HuH-7.5 (cell line): ENCODE measurements around the gene NEIL3.

Source experiments
- DNase-seq: peaks from one replicate; pipeline ENCODE4 v3.0.0; 2011; ENCODE audit warnings: low spot score

Gene NEIL3

DNA sequence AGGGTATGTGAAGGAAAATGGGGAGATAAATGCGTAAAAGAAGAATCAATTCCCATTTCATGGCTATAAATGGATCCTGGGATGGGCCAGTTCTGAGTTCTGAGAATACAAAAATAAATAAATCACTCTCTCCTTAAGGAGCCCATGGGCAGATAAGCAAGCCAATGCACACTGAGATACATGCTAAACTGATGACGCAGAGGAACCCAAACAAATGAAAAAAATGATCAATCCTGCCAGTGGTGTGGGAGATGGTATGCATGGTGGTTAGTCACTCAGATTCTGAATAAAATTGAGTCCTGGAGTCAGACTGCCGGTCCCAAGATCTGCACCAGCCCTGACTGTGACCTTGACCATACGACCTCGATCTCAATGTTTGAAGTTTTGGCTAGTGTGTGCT is 59.7 kb downstream of the NEIL3 start:
- no peak for DNase-seq

GRCh38 chr4:177371461-177371860 is 61.8 kb downstream of the NEIL3 start:
- no peak for DNase-seq

GRCh38 chr4:177374966-177375365 is 65.3 kb downstream of the NEIL3 start:
- DNase-seq = no peak

- no peak for DNase-seq
Observed at GRCh38 chr4:177375372-177375771, 65.7 kb downstream of the NEIL3 start.

DNA sequence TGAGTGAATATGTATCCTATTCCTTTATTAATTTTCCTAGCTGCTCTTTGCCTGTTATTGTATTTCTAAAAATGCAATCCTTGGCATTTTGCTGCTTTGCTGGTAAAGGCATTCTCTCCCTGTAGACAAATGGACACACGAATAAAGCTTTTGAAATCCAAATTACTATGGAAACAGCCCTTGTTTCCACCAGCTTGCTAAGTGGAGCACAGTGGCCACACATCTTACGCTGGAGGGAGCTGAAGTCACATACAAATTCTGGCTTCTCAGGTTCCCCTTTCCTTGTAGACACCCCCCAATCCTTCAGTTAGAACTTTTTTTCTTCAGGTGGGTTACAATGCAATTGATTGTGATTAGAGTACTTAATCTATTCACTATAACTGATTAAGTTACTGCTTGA is 66.3 kb downstream of the NEIL3 start:
- DNase-seq = no peak

DNA sequence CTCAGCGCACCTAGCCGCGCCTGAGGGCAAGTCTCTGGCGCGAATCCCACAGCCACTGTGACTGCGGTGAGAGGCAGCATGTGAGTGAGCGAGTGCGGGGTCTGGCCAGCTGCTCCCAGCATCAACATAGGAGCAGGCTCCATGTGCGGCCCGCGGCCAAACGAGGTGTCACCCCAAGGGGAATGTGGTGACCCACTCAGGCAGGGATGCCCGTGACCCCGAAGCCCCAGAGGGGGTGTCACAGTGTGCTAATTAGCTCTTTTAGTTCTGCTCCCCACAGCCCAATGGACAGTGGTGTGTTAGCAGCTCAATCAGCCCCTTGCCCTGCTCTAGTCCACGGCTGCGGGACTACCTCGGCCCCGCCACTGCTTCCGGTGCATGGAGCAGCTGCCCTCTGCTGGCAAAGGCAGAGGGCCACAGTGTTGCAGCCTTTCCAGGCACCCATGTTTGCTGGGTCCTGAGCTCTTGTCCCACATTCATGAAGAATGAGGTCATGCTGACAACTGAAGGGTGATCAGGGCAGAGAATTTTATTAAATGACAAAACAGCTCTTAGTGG is 71.1 kb downstream of the NEIL3 start:
- no peak for DNase-seq

- no peak for DNase-seq
Observed at GRCh38 chr4:177381762-177382310, 72.2 kb downstream of the NEIL3 start.

GRCh38 chr4:177384856-177385397 is 75.3 kb downstream of the NEIL3 start:
- DNase-seq = peak; percentile 28

GRCh38 chr4:177385576-177386277 is 76.1 kb downstream of the NEIL3 start:
- DNase-seq = no peak

DNA sequence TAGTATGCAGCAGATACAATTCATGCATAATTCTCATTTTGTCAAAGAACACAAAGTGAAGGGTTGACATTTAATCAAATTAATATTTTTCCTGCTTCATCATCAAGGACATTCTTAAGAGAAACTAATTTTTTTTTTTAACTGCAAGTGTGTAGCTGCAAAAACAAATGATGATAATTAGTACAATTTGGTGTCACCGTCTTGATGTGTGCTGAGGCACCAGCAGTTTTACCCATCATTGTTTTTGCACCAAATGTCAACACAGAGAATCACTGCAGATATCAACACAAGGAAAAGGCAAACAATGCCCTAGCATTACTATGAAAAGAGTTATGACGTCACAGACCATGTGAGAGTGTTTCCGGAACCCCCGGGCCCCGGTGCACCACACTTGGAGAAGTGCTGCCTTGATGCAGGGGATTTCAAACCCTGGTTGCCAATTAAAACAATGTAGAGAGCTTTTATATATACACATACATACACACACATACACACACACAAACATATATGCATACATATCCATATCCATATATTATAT is 76.7 kb downstream of the NEIL3 start:
- no peak for DNase-seq

GRCh38 chr4:177391287-177391686 is 81.6 kb downstream of the NEIL3 start:
- DNase-seq = no peak

DNA sequence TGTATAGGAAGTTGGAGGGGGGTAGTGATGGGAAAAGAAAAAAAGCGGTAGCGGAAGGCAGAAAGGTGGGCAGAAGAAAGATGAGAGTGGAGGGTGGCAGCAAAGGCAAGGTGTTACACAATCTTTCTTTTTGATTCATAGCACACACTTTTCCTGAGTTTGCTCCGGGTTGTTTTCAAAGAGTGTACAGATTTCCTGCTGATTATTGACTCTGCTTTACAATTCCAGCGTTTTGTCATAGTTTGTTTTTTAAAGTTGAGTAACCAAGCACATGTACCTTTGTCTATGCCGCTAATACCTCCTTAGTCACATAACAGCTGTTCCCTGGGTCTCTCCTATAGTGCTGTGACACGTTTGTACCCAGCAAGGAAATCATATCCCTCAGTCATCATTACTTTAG is 82.3 kb downstream of the NEIL3 start:
- DNase-seq = peak; percentile 22

- no peak for DNase-seq
Observed at GRCh38 chr4:177393236-177393635, 83.6 kb downstream of the NEIL3 start.

DNA sequence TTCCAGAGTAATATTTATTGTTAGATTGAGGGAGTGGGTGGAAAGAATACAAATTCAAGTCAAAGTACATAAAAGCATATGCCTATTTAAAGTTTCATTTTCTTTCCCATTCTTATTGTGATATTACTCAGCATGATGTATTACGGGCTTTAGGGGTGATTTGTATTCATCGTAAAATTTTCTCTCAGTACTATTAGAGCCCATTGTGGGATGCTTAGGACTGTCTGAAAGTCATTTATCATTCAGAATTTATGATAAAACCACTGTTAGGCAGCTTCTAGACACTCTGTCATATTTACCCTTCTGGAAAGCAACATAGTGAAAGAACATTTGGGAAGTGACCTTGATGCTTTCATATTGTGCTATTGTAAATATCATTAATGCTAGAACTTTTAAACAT is 86.7 kb downstream of the NEIL3 start:
- no peak for DNase-seq

DNA sequence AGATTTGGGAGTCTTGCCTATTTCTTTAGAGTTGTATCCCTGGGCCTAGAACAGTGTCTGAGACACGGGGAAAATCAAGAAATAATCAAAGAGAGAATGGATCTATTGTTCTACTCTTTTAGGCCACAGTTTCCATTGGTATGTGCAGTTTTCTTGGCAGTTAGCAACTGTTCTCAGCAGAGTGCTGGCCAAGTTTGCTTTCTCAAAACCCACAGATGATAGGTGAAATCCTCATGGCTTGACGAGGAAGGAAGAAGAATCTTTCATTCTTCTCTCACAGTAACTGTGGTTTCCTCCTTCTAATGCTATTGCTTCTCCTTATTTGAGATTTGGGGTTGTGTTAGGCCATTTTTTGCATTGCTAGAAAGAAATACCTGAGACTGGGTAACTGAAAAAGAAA is 90.4 kb downstream of the NEIL3 start:
- DNase-seq = no peak

DNA sequence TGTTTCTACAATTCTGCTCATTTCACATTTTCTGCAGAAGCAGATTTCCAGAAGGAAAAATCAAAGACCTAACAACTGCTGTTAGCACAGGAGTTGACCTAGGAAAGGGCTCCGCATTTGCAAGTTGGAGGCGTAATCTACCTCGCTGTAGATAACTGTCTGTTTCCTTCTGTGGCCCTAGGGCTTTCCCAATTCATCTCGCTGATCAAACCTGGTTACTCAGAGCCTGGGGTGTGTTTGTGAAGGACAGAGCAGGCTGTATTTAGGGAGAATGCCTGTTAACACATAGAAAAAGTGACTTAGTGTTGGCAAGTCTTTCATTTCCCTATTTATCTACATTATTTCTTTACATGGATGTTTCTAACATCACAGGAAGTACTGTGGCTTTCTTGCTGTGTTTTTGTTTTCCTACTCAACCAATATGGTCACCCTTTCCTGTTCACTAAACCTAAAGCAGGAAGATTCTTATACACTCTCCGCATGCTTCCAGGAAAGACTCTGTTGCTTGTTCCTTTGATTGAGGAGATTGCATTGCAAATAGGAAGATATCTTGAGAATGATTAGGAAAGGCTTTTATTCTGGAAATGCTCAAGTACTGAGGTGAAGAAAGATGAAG is 92.1 kb downstream of the NEIL3 start:
- no peak for DNase-seq

DNA sequence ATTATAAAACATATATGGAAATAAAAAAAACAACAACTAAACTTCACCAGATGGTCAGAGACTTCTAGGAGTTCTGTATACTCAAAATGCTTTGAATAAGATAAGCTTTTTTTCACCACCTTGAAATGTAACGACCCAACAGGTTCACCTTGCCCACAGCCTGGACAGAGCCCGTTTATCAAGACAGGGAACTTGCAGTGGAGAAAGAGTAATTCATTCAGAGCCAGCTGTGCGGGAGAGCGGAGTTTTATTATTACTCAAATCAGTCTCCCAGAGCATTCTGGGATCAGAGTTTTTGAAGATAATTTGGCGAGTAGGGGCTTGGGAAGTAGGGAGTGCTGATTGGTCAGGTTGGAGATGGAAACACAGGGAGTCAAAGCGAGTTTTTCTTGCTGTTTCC is 94.1 kb downstream of the NEIL3 start:
- no peak for DNase-seq

DNA sequence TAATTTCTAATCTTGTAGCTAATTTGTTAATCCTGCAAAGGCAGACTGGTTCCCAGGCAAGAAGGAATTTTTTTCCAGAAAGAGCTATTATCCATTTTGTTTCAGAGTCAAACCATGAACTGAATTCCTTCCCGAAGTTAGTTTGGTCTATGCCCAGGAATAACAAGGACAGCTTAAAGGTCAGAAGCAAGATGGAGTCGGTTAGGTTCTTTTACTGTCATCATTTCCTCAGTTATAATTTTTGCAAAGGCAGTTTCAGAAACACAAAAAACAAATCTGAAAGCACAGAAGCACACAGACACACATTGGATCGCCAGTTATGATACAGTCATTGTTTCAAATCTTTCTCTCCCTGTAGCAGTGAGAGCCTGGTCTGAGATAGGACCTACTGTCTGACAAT is 94.7 kb downstream of the NEIL3 start:
- DNase-seq = no peak

GRCh38 chr4:177404986-177405385 is 95.3 kb downstream of the NEIL3 start:
- no peak for DNase-seq

DNA sequence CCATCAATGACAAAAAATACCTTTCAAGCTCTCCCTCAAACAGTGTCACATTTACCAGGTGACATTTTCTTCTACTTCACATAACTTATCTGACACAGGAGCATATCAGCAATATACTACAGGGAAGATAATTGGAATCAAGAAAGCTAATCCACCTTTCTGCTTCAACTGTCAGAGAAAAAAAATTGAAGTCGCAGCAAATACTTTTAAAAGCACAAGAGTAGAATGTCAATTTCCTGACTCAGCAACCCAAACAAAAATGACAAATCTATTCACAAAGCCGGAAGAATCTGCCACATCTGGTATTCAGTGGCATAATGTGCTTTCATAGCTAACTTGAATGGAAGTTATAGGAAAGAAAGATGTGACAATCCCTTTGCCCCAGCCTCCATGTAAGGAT is 95.8 kb downstream of the NEIL3 start:
- no peak for DNase-seq

DNA sequence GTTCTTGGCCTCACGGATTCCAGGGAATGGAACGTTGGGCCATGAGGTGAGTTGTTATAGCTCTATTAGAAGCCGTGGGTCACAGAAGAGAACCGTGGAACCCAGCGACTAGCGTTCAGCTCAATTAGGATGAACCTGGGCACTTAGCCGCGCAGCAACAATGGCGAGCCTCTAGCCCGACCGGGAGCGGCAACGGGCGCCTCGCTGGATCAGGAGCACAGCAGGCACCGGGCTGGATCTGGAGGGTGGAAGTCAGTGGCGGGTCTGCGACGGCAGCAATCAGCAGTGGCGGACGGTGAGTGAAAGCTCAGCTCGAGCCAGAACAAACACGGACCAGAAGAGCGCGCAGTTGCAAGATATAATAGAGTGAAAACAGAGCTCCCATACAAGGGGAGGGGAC is 98.3 kb downstream of the NEIL3 start:
- DNase-seq = no peak

DNA sequence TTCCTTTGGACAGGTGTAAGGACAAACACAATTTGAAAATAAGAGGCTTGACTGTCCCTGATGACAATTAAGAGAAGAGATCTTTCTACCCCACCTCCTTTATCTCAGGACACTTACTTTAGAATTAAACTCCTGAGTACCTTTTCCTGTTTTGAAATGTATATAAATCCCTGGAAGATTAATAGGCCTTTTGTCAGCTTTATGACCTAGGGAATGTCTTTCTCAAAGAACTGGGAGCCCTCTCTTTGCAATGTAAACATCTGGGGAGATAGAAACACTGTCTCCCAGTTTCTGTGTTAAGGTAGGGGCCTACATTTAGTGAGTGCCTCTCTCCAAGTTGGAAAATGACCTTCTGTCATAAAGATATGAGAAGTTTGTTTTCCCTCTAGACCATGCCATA is 100.9 kb downstream of the NEIL3 start:
- DNase-seq = no peak

- no peak for DNase-seq
Observed at GRCh38 chr4:177411996-177412395, 102.3 kb downstream of the NEIL3 start.
